Lung (tissue), 12 donors: ENCODE measurements around the gene NUP188. TPM values are rescaled to one million over a fixed set of nuclear protein-coding genes. Genes with fewer than 3 reads are reported as not detected.

Experiments
- ATAC-seq: fragments of 200-7000 bp; cut with Tn5 transposase; one replicate; pipeline ENCODE4 v1.9.1; 2020; ENCODE audit warnings: moderate number of reproducible peaks; ENCODE audit not compliant: insufficient read depth, low FRiP score
- DNase-seq, 3 donors: peaks; one replicate each; pipeline ENCODE4 v3.0.0-alpha.2; 2013 to 2017
- H3K27ac ChIP-seq, 2 donors: one replicate each; pipeline ENCODE4 v1.5.1; 2013; ENCODE audit warnings: mild to moderate bottlenecking in 2 of 2, moderate library complexity in 2 of 2, control low read depth in 1 of 2, inconsistent platforms in 1 of 2, low read depth in 1 of 2, low read length in 1 of 2
- H3K27me3 ChIP-seq, 3 donors: one replicate each; pipeline ENCODE4 v1.5.1; 2013; ENCODE audit warnings: low read length in 2 of 3; ENCODE audit not compliant: control insufficient read depth in 3 of 3, insufficient read depth in 3 of 3
- H3K36me3 ChIP-seq, 4 donors: one replicate each; pipeline ENCODE4 v1.5.1; 2013; ENCODE audit warnings: low read length in 4 of 4, mild to moderate bottlenecking in 1 of 4, moderate library complexity in 1 of 4; ENCODE audit not compliant: control insufficient read depth in 4 of 4, insufficient read depth in 4 of 4
- H3K4me1 ChIP-seq, 5 donors: one replicate each; pipeline ENCODE4 v1.5.1; 2013; ENCODE audit warnings: low read length in 5 of 5, mild to moderate bottlenecking in 2 of 5, moderate library complexity in 1 of 5; ENCODE audit not compliant: control insufficient read depth in 5 of 5, insufficient read depth in 5 of 5
- H3K4me3 ChIP-seq: one replicate; pipeline ENCODE4 v1.5.1; 2013; ENCODE audit warnings: mild to moderate bottlenecking, control low read depth, moderate library complexity
- H3K9ac ChIP-seq, 2 donors: one replicate each; pipeline ENCODE4 v1.5.1; 2013; ENCODE audit warnings: low read length in 2 of 2, control low read depth in 1 of 2; ENCODE audit not compliant: insufficient read depth in 1 of 2
- H3K9me3 ChIP-seq, 4 donors: one replicate each; pipeline ENCODE4 v1.5.1; 2013; ENCODE audit warnings: low read length in 3 of 4, mild to moderate bottlenecking in 1 of 4, moderate library complexity in 1 of 4; ENCODE audit not compliant: control insufficient read depth in 4 of 4, insufficient read depth in 3 of 4
- WGBS, 2 donors: extraction: QIAGEN DNeasy Blood & Tissue Kit; methylation state at CpG; one replicate each; pipeline ENCODE4 v1.1.7; 2013; 5-methylcytosine and 5-hydroxymethylcytosine counted together
- polyA plus RNA-seq, 2 donors: library from polyadenylated mRNA; stranded (reverse); fragments of 200-250 nt; gene quantifications; one replicate each; pipeline ENCODE4 v1.2.1, GENCODE V29; 2013
- total RNA-seq, 2 donors: library from RNA; depleted of rRNA in 1 of 2; stranded (reverse); fragments of >200 nt in 1 of 2; gene quantifications; one replicate each; pipeline ENCODE4 v1.2.1, GENCODE V29; 2014 to 2021
- TF ChIP-seq, protein P1 (sequence below): IDR thresholded peaks from 2 replicates; pipeline ENCODE4 v1.5.1; 2012; ENCODE audit warnings: mild to moderate bottlenecking; ENCODE audit errors: control extremely low read depth, extremely low read depth
- donor health status: control.
- donor health status: control.
- donor health status: Bipolar disorder and iron deficiency.
- donor health status: healthy.
- donor health status: DM: yes; HTN: yes; CAD: no.

Gene NUP188
- total and polyA plus RNA-seq, 4 donors: 17.0 to 48.5 (median 32.1) TPM

DNA sequence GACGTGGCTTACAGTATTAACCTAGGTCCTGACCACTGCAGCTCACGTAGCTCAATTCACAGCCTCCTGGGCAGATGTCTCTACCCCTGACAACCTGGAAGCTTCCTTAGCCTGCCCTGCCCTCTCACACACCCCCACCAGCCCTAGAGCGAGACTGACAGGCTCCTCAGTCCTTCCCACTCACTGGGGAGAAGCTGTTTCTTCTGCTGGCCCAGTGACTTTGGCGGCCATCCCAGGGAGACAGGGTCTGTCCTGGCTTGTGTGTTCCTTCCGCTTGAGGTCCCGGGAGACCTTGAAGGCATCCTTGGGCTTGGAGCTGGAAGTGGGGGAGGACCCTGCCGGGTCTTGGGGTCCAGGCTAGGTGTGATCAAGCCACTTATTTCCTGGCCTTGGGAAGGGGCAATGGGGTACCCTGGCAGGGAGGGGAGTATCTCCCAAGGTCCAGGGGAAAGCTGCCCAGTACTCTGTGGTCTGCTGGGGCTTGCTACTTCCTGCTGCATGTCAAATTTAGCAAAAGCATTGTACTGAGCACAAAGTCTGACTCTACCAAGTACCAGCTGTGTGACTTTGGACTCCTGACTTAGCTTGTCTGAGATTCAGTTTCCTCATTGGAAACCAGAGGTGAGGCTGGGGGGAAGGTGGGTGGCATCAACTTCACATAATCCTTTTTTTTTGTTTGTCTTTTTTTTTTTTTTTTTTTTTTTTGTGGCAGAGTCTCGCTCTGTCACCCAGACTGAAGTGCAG lies 90.8 kb downstream of the NUP188 start:
- DNase-seq (peak in 1 of 3 donors; percentile 20), ATAC-seq (no peak)
- TF ChIP-seq, protein P1, sequence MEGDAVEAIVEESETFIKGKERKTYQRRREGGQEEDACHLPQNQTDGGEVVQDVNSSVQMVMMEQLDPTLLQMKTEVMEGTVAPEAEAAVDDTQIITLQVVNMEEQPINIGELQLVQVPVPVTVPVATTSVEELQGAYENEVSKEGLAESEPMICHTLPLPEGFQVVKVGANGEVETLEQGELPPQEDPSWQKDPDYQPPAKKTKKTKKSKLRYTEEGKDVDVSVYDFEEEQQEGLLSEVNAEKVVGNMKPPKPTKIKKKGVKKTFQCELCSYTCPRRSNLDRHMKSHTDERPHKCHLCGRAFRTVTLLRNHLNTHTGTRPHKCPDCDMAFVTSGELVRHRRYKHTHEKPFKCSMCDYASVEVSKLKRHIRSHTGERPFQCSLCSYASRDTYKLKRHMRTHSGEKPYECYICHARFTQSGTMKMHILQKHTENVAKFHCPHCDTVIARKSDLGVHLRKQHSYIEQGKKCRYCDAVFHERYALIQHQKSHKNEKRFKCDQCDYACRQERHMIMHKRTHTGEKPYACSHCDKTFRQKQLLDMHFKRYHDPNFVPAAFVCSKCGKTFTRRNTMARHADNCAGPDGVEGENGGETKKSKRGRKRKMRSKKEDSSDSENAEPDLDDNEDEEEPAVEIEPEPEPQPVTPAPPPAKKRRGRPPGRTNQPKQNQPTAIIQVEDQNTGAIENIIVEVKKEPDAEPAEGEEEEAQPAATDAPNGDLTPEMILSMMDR: no peak
- Histone ChIP-seq H3K27me3 (no peaks in the 10 kb centered on the region), H3K4me1 (peaks cover 0 to 20% (median 10%) of the 10 kb centered on the region in 5 donors), H3K36me3 (peaks cover 3 to 13% (median 12%) of the 10 kb centered on the region in 4 donors), H3K9me3 (no peaks in the 10 kb centered on the region), H3K27ac (peak overlapping the region in 1 of 2 donors; percentile 34), H3K9ac (no peak overlapping the region), H3K4me3 (no peak overlapping the region)
- 75 to 82% methylated on average over 7 to 8 of the region's 8 CpGs for WGBS, 2 donors

DNA sequence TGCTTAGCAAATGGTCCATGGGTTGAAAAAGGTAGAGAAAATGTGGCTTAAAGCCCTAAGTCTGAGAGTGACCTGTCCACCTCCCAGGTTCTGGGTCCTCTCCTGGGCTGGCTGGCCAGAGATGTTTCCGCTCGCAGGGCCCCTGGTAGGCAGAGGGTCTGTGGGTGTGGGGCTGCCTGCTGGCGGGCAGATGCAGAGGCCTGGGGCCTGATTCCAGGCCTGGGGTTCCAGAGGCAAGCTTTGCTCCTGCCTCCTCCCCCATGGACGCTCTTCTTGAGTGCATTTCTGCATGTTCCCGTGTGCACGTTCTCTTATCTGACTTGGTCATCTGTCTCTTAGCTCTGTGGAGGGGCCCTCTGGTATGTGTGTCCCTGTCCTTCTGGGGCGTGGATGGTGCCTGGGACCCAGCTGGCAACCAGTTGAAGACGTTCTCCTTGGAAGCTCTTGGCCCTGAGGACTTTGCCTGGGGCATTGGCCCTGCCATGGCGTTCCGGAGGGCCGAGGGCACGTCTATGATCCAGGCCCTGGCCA lies 92.7 kb downstream of the NUP188 start:
- TF ChIP-seq, protein P1: no peak
- no peak overlapping the region for H3K27ac ChIP-seq
- H3K4me3 ChIP-seq: no peak overlapping the region
- peaks cover 3 to 16% (median 13%) of the 10 kb centered on the region in 4 donors for H3K36me3 ChIP-seq
- H3K27me3 ChIP-seq: no peaks in the 10 kb centered on the region
- H3K9me3 ChIP-seq: no peaks in the 10 kb centered on the region
- no peak for DNase-seq
- H3K9ac ChIP-seq: no peak overlapping the region
- WGBS, 2 donors: 96 to 97% methylated on average over 12 of the region's 12 CpGs
- no peak for ATAC-seq
- H3K4me1 ChIP-seq: peaks cover 0 to 20% (median 10%) of the 10 kb centered on the region in 5 donors

DNA sequence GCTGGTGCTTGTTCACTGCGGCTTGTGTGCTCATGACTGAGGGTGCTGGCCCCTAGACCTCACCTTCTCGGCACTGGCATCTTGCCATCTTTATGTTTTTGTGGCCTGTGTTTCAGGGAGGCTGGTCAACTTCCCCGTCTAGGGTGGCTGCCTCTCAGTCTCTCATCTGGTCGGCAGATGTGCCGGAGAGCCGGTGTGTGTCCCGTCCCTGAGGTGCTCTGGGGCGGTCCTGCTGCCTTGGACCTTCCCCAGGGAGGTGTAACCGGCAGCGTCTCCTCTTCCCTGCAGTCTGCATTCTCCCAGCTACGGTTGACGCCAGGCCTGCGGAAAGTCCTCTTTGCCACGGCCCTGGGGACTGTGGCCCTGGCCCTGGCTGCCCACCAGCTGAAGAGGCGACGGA lies 94.5 kb downstream of the NUP188 start:
- TF ChIP-seq, protein P1: no peak
- peaks cover 0 to 13% (median 10%) of the 10 kb centered on the region in 5 donors for H3K4me1 ChIP-seq
- H3K9ac ChIP-seq: no peak overlapping the region
- DNase-seq (no peak), ATAC-seq (no peak)
- H3K4me3 ChIP-seq: no peak overlapping the region
- H3K9me3 ChIP-seq: no peaks in the 10 kb centered on the region
- no peak overlapping the region for H3K27ac ChIP-seq
- WGBS, 2 donors: 95 to 97% methylated on average over 16 of the region's 16 CpGs
- no peaks in the 10 kb centered on the region for H3K27me3 ChIP-seq
- peaks cover 3 to 19% (median 11%) of the 10 kb centered on the region in 4 donors for H3K36me3 ChIP-seq
